22Rv1 (cell line): ENCODE results near the gene DCBLD2.

Experiments
- CTCF ChIP-seq: fragments of 450-650 bp; IDR thresholded peaks from 2 replicates; pipeline ENCODE4 v1.5.1; 2017; ENCODE audit warnings: mild to moderate bottlenecking
- ZFX ChIP-seq: fragments of 450-650 bp; IDR thresholded peaks from 2 replicates; pipeline ENCODE4 v1.6.1; 2017; ENCODE audit warnings: antibody characterized with exemption, borderline replicate concordance

DNA sequence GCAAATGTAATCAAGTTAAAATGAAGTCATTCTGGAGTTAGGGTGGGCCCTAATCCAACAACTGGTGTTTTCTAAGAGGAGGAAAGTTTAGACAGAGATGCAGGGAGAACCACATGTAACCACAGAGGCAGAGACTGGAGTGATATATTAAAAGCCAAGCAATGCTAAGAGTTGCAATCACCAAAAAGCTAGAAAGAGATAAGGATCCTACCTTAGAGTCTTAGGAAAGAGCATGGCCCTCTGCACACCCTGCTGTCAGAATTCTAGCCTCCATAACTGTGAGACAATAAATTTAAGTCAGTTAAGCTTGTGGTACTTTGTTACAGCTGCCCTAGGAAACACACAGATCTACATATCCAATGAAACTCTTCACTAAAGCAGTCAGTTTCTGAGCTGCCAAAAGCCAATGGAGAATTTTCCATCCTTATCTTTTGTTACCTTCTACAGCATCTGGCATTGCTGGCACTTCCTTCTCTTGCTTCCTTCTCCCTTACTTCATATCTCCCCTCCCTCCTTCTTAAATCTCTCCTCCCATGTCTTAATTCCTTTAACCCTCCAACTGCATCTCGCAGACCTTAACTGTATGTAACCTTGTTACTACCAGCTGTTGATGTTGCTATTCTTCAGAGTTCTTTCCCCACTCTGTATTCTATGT is 11.2 kb downstream of the DCBLD2 start:
- TF ChIP-seq CTCF (no peak), ZFX (no peak)
